Nucleus accumbens (tissue), 56 donors: ENCODE results near the gene OCIAD2.
"Not testable (repeated sequence)": the region's sequence is repeated elsewhere in the genome, so short reads cannot be mapped to it uniquely, and the experiment has no call there.

Experiments used
- DNase-seq, 56 donors: peaks; one replicate each; lab custom pipeline; 2025; lab: John Stamatoyannopoulos, UW

Gene OCIAD2

DNA sequence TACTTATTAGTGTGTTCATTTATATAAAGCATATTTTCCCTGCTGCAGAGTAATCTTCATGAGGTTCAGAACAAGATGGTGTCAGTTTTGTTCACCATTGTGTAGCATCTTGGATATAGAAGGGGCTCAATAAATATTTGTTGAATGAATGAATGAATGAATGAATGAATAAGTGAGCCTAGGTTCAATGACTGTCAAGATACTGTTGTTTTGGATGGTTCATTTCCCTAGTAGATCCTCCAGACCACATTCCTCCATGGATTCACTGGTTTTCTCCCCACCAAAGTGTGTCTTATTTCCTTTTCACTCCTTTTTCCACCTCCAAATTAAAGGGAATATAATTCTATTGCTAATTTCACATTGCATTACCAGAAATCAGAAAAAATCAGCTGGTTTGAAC is 2.1 kb upstream of the OCIAD2 start:
- DNase-seq, result no peak

DNA sequence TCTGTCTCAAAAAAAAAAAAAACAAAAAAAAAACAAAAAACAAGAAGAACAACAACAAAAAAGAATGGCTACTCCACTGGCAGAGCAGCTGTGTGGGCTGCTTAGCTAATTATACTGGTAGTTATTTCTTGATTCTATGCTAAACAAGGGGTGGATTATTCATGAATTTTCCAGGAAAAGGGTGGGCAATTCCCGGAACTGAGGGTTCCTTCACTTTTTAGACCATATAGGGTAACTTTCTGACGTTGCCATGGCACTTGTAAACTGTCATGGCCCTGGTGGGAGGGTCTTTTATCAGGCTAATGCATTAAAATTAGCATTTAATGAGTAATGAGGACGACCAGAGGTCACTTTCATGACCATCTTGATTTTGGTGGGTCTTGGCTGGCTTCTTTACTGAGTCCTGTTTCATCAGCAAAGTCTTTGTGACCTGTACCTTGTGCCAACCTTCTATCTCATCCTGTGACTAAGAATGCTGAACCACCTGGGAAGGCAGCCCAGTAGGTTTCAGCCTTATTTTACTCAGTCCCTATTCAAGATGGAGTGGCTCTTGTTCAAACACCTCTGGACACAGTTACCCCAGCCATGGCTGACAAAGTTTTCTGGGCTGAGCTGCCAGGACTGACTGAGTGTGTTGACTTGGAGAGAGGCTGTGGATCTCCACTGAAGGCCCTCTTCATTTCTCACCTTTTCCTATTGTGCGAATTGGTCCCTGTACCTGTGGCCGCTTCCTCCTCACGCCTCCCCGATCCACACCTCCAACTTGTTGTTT is 1.3 kb upstream of the OCIAD2 start:
- no peak for DNase-seq

DNA sequence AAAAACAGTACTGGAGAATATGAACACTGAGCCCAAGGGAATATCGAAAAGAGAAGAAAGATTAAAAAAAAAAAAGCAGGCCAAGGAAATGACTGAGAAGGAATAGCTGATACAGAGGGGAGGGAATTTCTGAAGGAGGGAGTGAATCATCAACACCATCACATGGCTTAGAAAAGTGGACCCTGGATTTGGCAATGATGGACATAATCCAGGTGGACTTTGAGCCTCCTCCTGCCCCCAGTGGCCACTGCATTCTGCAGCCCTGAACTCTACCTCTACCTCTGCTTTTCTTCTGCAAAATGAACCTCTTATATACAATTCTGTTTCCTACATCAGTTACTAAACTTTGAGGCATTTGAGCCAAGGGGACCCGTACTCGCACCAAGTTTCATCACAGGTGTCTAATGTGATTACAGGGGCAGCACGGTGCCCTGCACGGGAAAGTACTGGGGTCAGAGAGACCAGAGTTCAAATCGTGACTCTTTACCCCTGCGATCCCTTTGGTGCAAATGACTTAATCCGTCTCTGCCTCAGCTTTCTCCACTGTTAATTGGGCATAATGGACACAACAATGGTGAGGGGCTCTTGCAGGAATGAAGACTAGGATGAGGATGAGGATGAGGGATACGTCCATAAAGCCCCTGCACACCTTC is 1.1 kb downstream of the OCIAD2 start:
- DNase-seq, result no peak

DNA sequence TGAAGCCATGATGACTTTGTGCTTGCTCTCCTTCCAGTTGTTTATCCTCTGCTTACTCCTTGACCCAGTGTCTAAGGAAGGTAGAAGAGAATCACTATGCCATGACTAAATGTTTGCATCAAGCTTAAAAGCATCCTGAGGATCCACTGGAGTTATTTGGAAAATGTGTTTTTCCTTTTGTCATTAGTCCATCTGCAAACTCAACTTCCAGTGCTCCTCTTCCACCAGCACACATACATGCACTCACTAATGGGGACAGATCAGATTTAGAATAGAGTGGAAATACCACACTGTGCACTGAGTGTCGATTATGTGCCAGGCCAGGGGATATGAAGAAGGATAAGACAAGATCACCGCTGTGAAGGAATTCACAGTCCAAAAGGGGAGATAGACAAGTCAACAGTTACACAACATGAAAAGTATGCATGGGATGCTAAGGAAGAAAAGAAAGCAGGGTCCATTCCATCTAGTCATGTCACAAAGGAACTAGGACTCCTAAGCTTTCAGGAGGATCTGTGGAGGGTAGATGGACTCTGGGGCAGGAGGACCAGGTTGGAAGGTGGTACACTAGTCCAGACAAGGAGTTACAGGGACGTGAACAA is 1.9 kb downstream of the OCIAD2 start:
- no peak for DNase-seq

DNA sequence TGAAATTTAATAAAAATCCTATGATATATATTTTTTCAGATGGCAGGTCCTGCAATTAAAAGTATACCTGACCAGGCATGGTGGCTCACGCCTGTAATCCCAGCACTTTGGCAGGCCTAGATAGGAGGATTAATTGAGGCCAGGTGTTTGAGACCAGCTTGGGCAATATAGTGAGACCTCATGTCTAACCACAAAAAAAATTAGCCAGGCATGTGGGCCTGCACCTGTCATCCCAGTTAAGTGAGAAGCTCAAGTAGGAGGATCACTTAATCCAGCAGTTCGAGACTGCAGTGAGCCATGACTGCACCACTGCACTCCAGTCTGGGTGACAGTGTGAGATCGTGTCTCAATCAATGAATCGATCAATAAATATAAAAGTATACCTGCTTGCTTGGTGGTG is 2.5 kb downstream of the OCIAD2 start:
- DNase-seq, result no peak

DNA sequence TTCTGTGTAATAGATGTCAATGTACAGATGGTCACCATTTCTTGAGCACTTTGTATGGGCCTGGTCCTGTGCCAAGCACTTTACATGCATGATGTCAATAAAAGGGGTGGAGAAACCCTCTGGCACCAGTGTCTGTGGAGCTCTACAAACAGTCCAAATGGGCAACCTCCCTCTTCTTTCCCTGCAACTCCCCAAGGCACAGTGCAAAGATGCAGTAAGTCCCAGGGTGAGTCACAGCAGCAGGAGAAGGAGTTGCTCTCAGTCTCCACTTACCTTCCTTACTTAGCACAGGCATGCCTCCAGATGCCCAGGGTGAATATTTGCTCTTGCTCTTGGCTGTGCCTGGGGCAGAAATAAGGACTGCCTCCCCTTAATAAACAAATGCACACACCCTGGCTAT is 4.3 kb downstream of the OCIAD2 start:
- DNase-seq, result no peak

DNA sequence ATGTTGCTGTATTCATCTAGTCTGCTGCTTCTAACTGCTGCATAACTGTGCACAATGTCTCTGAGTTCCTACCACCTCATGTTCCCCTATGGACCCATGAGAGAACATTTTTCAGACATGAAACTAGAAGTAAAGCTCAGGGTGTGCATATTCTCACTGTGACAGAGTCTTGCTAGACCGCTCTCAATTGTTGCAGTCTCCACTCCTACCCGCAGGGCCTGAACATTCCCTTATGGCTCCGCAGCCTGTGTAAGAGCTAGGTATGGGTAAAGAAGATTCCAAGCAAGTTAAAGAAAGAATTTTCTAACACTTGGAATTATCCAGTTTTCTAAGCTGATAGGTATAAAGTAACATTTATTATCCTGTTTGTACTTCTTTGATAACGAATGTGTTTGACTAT is 5.4 kb downstream of the OCIAD2 start:
- DNase-seq, result no peak

DNA sequence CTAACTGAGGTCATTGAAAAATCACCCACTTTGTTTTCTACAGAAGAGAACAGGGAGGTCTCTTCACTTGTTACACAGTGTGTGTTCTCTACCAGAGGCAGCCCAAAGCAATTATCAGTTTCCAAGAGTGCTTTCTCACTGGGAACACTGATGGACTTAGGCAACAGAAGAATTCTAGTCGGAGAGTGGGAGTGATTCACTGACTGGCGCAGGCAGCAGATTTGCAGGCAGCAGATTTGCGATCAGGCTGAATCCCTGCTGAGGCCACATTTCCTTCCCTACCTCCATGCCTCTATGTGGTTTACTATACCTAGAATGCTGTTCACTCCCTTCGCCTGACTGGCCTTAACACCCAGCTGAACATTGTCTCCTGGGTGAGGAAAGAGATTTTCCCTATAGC is 6.6 kb downstream of the OCIAD2 start:
- DNase-seq, result peak in 6 of 56 donors; percentile 4 to 28 (median 8)

DNA sequence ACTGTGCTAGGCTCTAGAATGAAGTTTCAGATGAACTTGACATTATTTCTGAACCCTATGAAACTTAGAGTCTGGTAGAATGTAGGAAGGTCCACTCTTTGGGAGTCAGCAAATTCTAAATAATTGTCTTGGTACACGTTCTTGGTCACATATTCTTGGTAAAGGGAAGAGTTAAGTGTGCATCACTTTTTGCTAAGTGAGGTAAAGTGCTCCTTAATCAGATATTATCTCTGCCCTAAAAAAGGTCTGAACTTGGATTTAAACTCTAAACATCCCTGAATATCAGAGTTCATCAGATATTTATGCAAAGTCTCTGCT is 7.2 kb downstream of the OCIAD2 start:
- no peak for DNase-seq

DNA sequence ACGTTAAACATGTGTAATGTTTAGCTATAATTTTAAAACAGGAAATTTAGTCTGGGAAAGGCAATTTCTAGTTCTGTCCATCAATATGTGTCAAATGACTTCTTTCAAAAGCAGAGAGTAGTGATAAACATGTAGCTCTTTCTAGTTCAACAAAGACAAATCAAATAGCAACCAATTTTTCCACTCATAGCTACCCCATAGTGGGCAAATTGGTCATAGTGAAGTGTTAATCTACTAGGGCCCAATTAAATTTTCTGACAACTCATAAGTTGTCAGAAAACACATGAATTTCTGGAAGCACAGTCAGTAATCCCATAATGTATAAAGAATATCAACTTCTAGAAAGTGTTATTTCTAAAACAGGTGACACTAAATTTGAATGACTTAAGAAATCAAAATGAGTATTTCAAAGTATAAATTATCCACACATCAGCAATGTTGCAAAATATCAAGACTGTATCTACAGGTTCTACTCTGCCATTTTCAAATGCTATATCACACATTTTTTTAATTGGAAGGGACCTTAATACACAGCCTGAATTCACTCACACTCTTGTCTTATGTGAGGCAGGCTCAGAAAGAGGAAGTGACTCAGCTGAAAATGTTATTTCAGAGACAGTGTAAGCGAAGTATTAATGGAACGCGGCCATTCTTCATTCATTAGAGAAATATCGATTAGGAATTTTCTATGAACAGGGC is 7.7 kb downstream of the OCIAD2 start:
- DNase-seq, result no peak

DNA sequence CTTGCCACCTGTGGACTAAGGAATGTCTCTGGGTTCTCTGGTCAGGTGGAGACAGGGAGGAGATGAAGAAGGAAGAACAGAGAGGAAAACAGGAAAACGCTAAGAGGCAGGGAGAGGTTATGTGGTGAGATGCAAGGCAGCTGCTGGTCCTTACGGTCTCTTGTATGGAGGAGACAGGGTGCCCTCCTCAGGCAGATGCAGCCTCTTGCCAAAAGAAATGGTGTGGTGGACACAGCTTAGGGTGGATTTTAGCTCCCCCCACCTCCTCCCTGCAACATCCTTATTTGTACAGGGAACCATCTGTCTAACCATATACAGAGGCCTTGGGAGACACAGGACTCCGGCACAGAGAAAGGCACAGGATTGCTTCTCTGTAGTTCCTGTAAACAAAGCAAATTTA is 9.7 kb downstream of the OCIAD2 start:
- peak in 8 of 56 donors; percentile 2 to 21 (median 8) for DNase-seq

DNA sequence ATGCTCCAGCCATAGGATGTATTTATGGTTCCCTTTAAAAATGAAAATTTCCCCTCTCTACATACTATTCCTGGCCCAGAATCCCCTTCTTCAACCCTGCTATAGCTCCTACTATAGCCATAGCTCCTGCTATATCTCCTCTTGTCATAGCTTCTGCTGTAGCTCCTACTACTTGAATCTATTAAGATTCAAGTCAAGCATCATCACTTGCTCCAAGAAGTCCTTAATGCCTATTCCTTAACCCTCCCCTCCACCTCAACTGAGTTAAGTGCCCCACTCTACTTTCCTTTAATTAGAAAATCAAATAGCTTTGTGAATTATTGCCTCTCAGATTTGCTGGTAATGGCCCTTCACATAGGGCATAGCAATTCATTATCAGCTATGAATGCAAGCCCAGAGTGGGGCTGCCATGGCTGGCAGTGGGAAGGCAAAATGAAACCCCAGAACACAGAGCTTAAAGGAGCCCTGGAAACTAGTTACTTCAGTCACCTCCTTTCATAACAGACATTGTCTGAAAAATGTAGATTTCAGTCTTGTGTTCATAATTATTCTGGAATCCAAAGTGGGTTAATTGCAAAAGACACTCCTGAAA is 15.4 kb downstream of the OCIAD2 start:
- no peak for DNase-seq

DNA sequence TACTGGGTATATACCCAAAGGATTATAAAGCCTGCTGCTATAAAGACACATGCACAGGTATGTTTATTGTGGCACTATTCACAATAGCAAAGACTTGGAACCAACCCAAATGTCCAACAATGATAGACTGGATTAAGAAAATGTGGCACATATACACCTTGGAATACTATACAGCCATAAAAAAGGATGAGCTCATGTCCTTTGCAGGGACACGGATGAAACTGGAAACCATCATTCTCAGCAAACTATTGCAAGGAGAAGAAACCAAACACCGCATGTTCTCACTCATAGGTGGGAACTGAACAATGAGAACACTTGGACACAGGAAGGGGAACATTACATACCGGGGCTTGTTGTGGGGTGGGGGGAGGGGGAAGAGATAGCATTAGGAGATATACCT is 16.8 kb downstream of the OCIAD2 start:
- DNase-seq, result not testable (repeated sequence)

DNA sequence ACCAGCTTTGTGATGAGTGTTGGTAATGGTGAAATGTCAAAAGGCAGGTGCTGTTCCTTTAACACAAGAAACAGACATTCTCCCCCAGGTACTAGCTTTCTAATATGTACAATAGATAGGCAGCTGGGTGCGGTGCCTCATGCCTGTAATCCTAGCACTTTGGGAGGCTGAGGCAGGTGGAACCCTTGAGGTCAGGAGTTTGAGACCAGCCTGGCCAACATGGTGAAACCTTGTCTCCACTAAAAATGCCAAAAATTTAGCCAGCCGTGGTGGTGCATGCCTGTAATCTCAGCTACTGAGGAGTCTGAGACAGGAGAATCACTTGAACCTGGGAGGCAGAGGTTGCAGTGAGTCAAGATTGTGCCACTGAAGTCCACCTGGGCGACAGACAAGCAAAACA is 24.9 kb downstream of the OCIAD2 start:
- not testable (repeated sequence) for DNase-seq

DNA sequence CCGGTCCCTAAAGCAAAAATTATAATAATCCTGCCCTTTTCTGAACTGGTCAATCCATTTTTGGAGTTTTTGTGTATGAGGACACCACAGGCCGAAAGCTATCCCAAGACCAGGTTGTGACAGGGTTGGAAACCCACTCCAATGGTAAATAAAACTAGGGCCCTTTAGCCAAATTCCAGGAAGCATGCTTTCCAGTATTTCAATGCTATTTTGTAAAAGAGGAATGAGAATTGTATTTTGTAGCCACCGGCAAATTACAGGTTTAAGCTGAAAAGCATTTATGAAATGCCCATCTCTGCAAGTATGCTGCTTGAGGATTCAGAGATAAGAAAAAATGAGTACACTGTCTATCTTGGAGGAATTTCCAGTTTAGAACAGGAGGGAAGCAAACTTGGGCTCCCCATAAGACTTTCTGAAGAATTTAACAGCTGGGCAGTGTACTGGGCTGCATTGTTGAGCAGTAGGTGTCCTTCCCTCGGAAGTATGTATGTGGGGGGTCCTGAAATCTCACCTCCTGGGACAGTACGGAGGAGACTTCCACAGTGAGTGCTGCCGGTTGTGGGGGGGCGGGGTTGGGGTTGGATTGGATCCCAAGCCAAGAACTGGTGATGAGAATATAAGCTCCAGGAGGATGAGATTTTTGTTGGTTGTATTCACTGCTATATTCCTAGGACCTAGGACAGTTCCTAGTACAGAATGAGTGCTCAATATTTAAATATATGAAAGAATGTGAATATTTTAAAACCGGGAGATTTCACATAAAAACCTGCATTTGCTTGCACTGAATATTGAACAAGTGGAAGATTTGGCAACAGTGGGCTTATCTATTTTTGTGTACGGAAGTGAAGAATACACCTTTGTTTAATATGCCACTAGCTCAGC is 26.8 kb downstream of the OCIAD2 start:
- no peak for DNase-seq

DNA sequence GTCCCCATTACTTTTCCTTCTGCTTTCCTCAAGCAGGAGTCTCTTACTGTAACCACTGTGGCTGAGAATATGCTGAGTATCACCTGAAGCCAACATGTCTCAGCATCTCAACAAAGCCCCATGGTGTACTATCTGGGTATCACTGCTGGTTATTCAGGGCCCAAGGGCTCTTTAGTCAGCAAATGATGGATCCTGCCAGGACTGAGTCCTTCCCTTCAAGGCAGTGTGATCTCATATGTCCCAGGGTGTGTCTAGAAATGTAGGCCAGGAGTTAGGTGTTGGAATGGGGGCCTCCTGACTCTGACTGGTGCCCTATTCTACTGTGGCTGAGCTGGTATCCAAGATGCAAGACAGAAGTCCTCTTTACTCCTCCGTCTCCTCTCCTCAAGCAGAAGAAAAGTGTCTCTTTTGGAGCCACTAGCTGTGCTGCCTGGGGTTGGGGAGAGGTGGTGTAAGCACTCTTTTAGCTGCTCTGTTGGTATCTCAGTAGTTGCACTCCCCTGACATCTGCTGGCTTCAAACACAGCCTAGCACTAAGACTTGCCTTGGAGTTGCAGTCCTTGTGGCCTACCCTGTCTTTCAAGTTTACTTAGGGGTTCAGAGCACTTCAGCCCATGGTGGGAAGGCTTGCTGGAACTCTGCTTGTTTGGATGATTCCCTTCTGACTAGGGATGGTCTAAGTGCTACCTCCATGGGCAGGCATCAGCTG is 28.6 kb downstream of the OCIAD2 start:
- DNase-seq, result peak in 7 of 56 donors; percentile 1 to 19 (median 7)

DNA sequence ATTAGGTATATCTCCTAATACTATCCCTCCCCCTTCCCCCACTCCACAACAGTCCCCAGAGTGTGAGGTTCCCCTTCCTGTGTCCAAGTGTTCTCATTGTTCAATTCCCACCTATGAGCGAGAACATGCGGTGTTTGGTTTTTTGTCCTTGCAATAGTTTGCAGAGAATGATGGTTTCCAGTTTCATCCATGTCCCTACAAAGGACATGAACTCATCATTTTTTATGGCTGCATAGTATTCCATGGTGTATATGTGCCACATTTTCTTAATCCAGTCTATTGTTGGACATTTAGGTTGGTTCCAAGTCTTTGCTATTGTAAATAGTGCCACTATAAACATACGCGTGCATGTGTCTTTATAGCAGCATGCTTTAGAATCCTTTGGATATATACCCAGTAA is 41.9 kb downstream of the OCIAD2 start:
- not testable (repeated sequence) for DNase-seq

DNA sequence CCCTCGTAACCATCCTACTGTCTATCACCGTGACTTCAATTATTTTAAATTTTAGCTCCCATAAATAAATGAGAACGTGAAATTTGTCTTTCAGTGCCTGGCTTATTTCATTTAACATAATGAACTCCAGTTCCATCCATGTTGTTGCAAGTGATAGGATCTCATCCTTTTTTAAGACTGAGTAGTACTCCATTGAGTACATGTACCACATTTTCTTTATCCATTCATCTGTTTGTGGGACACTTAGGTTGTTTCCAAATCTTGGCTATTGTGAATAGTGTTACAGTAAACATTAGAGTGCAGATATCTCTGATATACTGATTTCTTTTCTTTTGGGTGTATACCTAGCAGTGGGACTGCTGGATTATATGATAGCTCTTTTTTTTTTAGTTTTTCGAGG is 42.8 kb downstream of the OCIAD2 start:
- no peak for DNase-seq

DNA sequence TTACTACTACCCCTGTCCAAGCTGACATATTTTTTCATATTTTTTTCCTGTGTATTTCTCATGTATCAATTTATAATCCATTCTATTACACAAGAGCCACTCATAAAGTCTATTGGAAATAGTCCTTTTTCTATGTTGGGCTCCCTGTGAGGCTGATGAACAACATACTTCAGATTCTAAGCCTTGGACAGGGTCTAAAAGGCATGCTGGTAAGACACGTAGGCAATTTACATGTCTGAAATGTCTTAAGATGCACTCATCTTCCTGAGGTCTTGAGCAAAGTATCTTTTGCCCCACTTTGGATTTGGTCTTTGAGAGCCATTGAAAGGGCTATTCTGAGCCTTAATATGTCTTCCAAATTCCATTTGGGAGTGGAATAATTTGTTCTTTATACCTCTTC is 43.9 kb downstream of the OCIAD2 start:
- no peak for DNase-seq
